Endodermal cell (in vitro differentiated cells): ENCODE measurements around the gene DNAJA3. TPM values are rescaled to one million over a fixed set of nuclear protein-coding genes. Genes with fewer than 3 reads are reported as not detected.

Experiments used
- DNase-seq: peaks from one replicate; pipeline ENCODE4 v3.0.0-alpha.2; 2017
- H3K27ac ChIP-seq: 2 replicates; pipeline ENCODE4 v1.5.1; 2013; ENCODE audit warnings: mild to moderate bottlenecking, low read depth, low read length, moderate library complexity
- H3K27me3 ChIP-seq: 2 replicates; pipeline ENCODE4 v1.6.1; 2013; ENCODE audit warnings: mild to moderate bottlenecking, low read length, moderate library complexity; ENCODE audit not compliant: insufficient read depth, control insufficient read depth, poor library complexity, severe bottlenecking
- H3K36me3 ChIP-seq: 2 replicates; pipeline ENCODE4 v1.7.0; 2013; ENCODE audit warnings: mild to moderate bottlenecking, low read length, moderate library complexity; ENCODE audit not compliant: control insufficient read depth, insufficient read depth
- H3K4me1 ChIP-seq: one replicate; pipeline ENCODE4 v1.7.0; 2013; ENCODE audit warnings: low read length; ENCODE audit not compliant: control insufficient read depth, insufficient read depth
- H3K4me3 ChIP-seq: 2 replicates; pipeline ENCODE4 v1.5.1; 2013; ENCODE audit warnings: mild to moderate bottlenecking, low read length, moderate library complexity
- H3K9ac ChIP-seq: 2 replicates; pipeline ENCODE4 v1.6.1; 2013; ENCODE audit warnings: mild to moderate bottlenecking, low read length, moderate library complexity; ENCODE audit not compliant: poor library complexity, severe bottlenecking; ENCODE audit errors: extremely low read depth
- H3K9me3 ChIP-seq: 2 replicates; pipeline ENCODE4 v1.6.1; 2013; ENCODE audit warnings: mild to moderate bottlenecking, low read length, moderate library complexity; ENCODE audit not compliant: control insufficient read depth
- H3K27ac Mint-ChIP-seq: 2 replicates; pipeline ENCODE4 v1.8.0; 2020; ENCODE audit warnings: mixed read lengths
- H3K27me3 Mint-ChIP-seq: 2 replicates; pipeline ENCODE4 v1.8.0; 2021; ENCODE audit warnings: mild to moderate bottlenecking, mixed read lengths; ENCODE audit not compliant: insufficient read depth
- H3K36me3 Mint-ChIP-seq: 2 replicates; pipeline ENCODE4 v1.8.0; 2020; ENCODE audit warnings: low read depth, mixed read lengths
- H3K4me1 Mint-ChIP-seq: 2 replicates; pipeline ENCODE4 v1.8.0; 2020; ENCODE audit warnings: mixed read lengths
- H3K4me3 Mint-ChIP-seq: 2 replicates; pipeline ENCODE4 v1.8.0; 2020; ENCODE audit warnings: mild to moderate bottlenecking, moderate library complexity, mixed read lengths
- H3K9me3 Mint-ChIP-seq: 2 replicates; pipeline ENCODE4 v1.8.0; 2020; ENCODE audit warnings: mild to moderate bottlenecking, mixed read lengths
- WGBS, 2 experiments: methylation state at CpG; one replicate each; pipeline versions ENCODE4 v1.1.5 to v1.1.7; 2013; ENCODE audit warnings: missing lambda C conversion rate in 2 of 2, mixed read lengths in 1 of 2; ENCODE audit not compliant: insufficient coverage in 1 of 2, insufficient read length in 1 of 2; 5-methylcytosine and 5-hydroxymethylcytosine counted together
- total RNA-seq, 2 donors: library from RNA; stranded (reverse); fragmentation: NEBNext Ultra II Directional in 1 of 2; extraction: Animal tissue kit (Norgen Biotek cat#: 25700) in 1 of 2; gene quantifications; 2 replicates in 1 of 2; 3 replicates in 1 of 2; pipeline ENCODE4 v1.2.1, GENCODE V29; 2021
- TF ChIP-seq, protein P1 (sequence below): fragments of 200-600 bp; sonication (generic); conservative IDR thresholded peaks from 2 replicates; pipeline ENCODE4 v1.5.0; 2021; ENCODE audit warnings: antibody characterized with exemption, mild to moderate bottlenecking

Gene DNAJA3
- total RNA-seq, 2 donors from 2014 or later: 37.4 to 38.5 TPM

DNA sequence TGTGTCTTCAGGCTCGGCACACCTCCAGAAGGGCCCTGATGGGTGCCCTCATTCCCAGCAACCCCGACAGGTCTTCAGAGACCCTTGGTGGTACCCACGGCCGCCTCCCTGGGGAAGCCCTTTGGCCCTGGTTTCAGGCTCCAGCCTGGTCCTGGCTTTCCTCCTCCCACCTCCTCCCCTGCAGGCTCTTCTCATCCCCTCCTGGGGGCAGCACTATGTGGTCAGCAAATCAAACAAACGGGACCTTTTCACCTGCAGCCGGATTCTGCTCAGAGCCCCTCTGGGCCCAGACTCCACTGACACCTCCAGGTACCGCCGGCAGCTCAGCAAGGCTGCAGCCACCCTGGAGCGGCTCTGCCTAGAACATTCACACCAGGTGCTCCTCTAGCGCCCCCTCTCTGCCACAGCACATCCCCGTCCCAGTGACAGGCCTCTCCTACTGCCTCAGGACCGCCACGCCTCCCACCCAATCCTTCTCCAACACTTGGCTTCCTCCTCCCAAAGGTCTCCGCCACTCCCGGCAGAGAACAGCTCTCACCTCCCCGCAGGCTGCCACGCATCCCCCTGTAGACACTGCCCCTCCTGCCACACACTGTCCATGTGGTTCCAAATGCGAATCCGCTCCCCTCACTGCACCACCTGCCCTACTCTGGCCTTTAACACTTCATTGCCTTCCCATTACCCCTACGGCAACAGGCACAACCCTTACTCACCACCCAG lies 21.3 kb upstream of the DNAJA3 start:
- Histone ChIP-seq H3K9ac (no peak overlapping the region), H3K27ac (no peak overlapping the region), H3K9me3 (no peaks in the 10 kb centered on the region), H3K36me3 (no peaks in the 10 kb centered on the region), H3K27me3 (no peaks in the 10 kb centered on the region), H3K4me1 (no peaks in the 10 kb centered on the region), H3K4me3 (no peak overlapping the region)
- Mint-ChIP-seq H3K27ac (peak overlapping the region; percentile 85), H3K9me3 (no peaks in the 10 kb centered on the region), H3K36me3 (peaks cover 2% of the 10 kb centered on the region), H3K27me3 (no peaks in the 10 kb centered on the region), H3K4me3 (no peak overlapping the region), H3K4me1 (peaks cover 4% of the 10 kb centered on the region)
- TF ChIP-seq, protein P1, sequence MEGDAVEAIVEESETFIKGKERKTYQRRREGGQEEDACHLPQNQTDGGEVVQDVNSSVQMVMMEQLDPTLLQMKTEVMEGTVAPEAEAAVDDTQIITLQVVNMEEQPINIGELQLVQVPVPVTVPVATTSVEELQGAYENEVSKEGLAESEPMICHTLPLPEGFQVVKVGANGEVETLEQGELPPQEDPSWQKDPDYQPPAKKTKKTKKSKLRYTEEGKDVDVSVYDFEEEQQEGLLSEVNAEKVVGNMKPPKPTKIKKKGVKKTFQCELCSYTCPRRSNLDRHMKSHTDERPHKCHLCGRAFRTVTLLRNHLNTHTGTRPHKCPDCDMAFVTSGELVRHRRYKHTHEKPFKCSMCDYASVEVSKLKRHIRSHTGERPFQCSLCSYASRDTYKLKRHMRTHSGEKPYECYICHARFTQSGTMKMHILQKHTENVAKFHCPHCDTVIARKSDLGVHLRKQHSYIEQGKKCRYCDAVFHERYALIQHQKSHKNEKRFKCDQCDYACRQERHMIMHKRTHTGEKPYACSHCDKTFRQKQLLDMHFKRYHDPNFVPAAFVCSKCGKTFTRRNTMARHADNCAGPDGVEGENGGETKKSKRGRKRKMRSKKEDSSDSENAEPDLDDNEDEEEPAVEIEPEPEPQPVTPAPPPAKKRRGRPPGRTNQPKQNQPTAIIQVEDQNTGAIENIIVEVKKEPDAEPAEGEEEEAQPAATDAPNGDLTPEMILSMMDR: peak; percentile 98
- DNase-seq: peak; percentile 97
- WGBS, 2 experiments: 64 to 69% methylated on average over 18 to 20 of the region's 20 CpGs

DNA sequence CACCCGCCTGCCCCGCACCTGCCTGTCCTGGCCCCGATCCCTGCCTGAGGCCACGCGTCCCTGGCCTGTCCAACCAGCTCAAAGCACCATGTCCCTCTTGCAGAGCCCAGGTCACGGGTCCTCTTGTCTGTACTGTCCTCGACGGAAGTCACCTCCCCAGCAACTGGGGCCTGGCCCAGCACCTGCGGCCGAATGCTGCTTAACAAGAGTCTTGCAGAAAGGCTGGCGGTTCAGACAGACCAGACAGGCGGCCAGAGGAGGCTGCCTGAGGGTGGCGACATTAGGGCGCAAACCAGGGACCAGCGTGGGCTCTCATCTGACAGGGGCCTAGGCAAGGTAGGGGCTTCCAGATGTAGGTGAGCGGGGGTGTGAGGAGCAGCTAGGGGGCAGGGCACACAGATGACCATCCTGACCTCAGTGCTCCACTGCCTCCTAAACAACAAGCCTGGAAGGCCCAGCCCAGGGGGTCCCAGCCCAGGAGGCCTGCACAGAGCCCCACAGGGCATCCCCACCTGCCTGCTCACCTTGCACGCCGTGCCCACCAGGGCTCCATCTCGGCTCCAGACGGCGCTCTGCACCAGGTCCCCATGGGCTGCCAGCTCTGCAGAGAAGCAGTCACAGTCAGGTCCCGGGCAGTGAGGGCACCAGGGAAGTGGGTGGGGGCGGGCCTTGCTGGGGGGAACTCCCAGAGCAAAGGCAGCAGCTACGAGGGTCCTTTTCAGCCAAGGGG lies 20.5 kb upstream of the DNAJA3 start:
- no peaks in the 10 kb centered on the region for H3K9me3 Mint-ChIP-seq
- H3K4me1 ChIP-seq: no peaks in the 10 kb centered on the region
- H3K4me3 Mint-ChIP-seq: no peak overlapping the region
- peaks cover 2% of the 10 kb centered on the region for H3K36me3 Mint-ChIP-seq
- no peak overlapping the region for H3K9ac ChIP-seq
- H3K27me3 Mint-ChIP-seq: no peaks in the 10 kb centered on the region
- H3K4me3 ChIP-seq: no peak overlapping the region
- TF ChIP-seq, protein P1: no peak
- no peaks in the 10 kb centered on the region for H3K9me3 ChIP-seq
- no peaks in the 10 kb centered on the region for H3K36me3 ChIP-seq
- no peaks in the 10 kb centered on the region for H3K27me3 ChIP-seq
- WGBS, 2 experiments: 89 to 100% methylated on average over 10 to 24 of the region's 24 CpGs
- no peak for DNase-seq
- no peak overlapping the region for H3K27ac Mint-ChIP-seq
- H3K4me1 Mint-ChIP-seq: peaks cover 4% of the 10 kb centered on the region
- H3K27ac ChIP-seq: no peak overlapping the region

DNA sequence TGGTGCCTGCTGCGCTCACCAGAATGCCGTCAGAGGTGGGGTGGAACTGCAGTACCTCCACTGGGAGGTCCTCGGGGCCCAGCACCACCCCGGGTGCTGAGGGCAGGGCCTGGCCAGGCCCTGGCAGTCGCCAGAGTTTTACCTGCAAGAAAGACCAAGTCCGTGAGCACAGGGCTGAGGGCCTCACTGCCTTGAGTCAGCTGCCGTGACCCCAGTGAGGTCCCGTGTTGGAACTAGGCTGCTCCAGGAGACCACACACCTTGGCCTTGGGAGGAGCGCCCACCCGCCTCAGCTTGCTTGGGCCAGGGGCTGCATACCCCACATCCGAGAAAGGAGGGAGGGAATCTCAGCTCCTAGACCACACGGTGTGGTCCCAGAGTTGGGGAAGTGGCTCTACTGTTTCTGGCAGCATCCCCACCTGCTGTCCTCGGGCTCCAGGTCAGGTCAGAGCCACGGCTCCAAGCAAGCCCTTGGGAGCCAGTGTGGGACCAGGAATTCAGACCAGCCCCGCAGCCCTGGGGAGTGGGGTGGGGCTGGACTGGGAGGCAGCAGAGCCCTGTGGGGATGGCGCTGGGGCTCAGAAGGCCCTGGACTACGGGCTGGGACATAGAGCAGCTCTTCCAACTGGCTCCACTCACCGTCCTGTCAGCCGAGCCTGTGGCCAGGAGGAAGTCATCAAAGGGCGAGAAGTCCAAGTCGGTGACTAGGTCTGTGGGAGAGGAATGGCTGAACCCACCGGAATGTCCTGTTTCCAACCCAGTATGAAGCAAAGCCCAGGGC lies 17.9 kb upstream of the DNAJA3 start:
- Mint-ChIP-seq H3K4me1 (peaks cover 4% of the 10 kb centered on the region), H3K27me3 (no peaks in the 10 kb centered on the region), H3K36me3 (peaks cover 5% of the 10 kb centered on the region), H3K9me3 (no peaks in the 10 kb centered on the region), H3K4me3 (no peak overlapping the region), H3K27ac (no peak overlapping the region)
- Histone ChIP-seq H3K4me1 (no peaks in the 10 kb centered on the region), H3K9ac (no peak overlapping the region), H3K9me3 (no peaks in the 10 kb centered on the region), H3K4me3 (no peak overlapping the region), H3K27ac (no peak overlapping the region), H3K36me3 (peaks cover 6% of the 10 kb centered on the region), H3K27me3 (no peaks in the 10 kb centered on the region)
- DNase-seq: no peak
- 94 to 95% methylated on average over 20 to 21 of the region's 22 CpGs for WGBS, 2 experiments
- TF ChIP-seq, protein P1: no peak
